AG04450 (cell line): ENCODE measurements around the gene TIMP4. TPM values are rescaled to one million over a fixed set of nuclear protein-coding genes. Genes with fewer than 3 reads are reported as not detected.

ENCODE experiments used
- CTCF ChIA-PET: fragments of 300-600, 350-600 bp; formaldehyde crosslinking; extraction: SDS; loops from one replicate; lab custom pipeline; 2022; ENCODE audit warnings: antibody characterized with exemption, inconsistent platforms; lab: Charles Lee
- POLR2A ChIA-PET: fragments of 350-600 bp; formaldehyde crosslinking; extraction: SDS; loops from one replicate; lab custom pipeline; 2021; ENCODE audit warnings: antibody characterized with exemption, inconsistent platforms; lab: Yijun Ruan, JAX
- DNase-seq: peaks from one replicate; pipeline ENCODE4 v3.0.0-alpha.2; 2011; ENCODE audit warnings: low read depth, low spot score
- H3K27ac ChIP-seq: one replicate; pipeline ENCODE4 v1.5.1; 2012; ENCODE audit warnings: low read depth, low read length, control low read depth
- H3K27me3 ChIP-seq: one replicate; pipeline ENCODE4 v1.6.0; 2012; ENCODE audit warnings: low read length; ENCODE audit not compliant: control insufficient read depth, insufficient read depth
- H3K4me3 ChIP-seq: 2 replicates; pipeline ENCODE4 v1.5.1; 2011; ENCODE audit warnings: mild to moderate bottlenecking, low read depth, low read length, control low read depth
- H3K9me3 ChIP-seq: 2 replicates; pipeline ENCODE4 v1.5.1; 2012; ENCODE audit warnings: low read length; ENCODE audit not compliant: control insufficient read depth, insufficient read depth
- CTCF ChIP-seq: IDR thresholded peaks from 2 replicates; pipeline ENCODE4 v1.5.1; 2011; ENCODE audit warnings: low read depth, low read length, control low read depth, inconsistent platforms
- polyA plus RNA-seq: library from polyadenylated mRNA; depleted of rRNA; stranded (reverse); fragments of >200 nt; gene quantifications from 2 replicates; pipeline ENCODE4 v1.2.3, GENCODE V29; 2011

TIMP4 gene
- polyA plus RNA-seq, 1 experiment, result 3.6 TPM

GRCh38 chr3:12142476-12142875 is 16.2 kb downstream of the TIMP4 start:
- POLR2A ChIA-PET, result no interaction called here
- Histone ChIP-seq H3K27ac (no peak overlapping the region), H3K9me3 (no peaks in the 10 kb centered on the region), H3K27me3 (peaks cover 3% of the 10 kb centered on the region), H3K4me3 (no peak overlapping the region)
- TF ChIP-seq CTCF, result no peak
- no peak for DNase-seq
- CTCF ChIA-PET, result interaction anchor here (1.0 to 12.3 kb wide), 4 partner anchors 7 to 342 kb away, joined by 4 to 306 read pairs (median 28); partner anchors contain the start of gene TSEN2

- ChIA-PET CTCF (interaction anchor here (3.7 to 12.3 kb wide), 2 partner anchors 35 to 338 kb away, joined by 40 to 306 read pairs; no protein-coding TSS in a partner anchor), POLR2A (no interaction called here)
- TF ChIP-seq CTCF, result no peak
- H3K4me3 ChIP-seq, result no peak overlapping the region
- H3K9me3 ChIP-seq, result no peaks in the 10 kb centered on the region
- H3K27ac ChIP-seq, result no peak overlapping the region
- H3K27me3 ChIP-seq, result no peaks in the 10 kb centered on the region
- DNase-seq, result no peak
Measured at GRCh38 chr3:12141350-12141749, 17.4 kb downstream of the TIMP4 start.

- peak; percentile 54 for DNase-seq
- Histone ChIP-seq H3K4me3 (no peak overlapping the region), H3K27ac (no peak overlapping the region), H3K9me3 (no peaks in the 10 kb centered on the region), H3K27me3 (no peaks in the 10 kb centered on the region)
- CTCF ChIA-PET, result interaction anchor here (0.7 to 12.3 kb wide), 15 partner anchors 12 to 753 kb away, joined by 3 to 353 read pairs (median 5); partner anchors contain the start of gene TSEN2
- POLR2A ChIA-PET, result interaction anchor here (0.6 kb wide), 1 partner anchor 305 kb away, joined by 3 read pairs; no protein-coding TSS in a partner anchor
- peak; percentile 85 for TF ChIP-seq CTCF
Measured at GRCh38 chr3:12139111-12139511, 19.6 kb downstream of the TIMP4 start.

GRCh38 chr3:12138044-12138443 is 20.7 kb downstream of the TIMP4 start:
- DNase-seq, result no peak
- peak; percentile 51 for TF ChIP-seq CTCF

GRCh38 chr3:12136371-12136770 is 22.3 kb downstream of the TIMP4 start:
- DNase-seq, result no peak
- ChIA-PET CTCF (interaction anchor here (0.7 to 12.3 kb wide), 7 partner anchors 10 to 348 kb away, joined by 3 to 353 read pairs (median 10); partner anchors contain the start of gene TSEN2), POLR2A (no interaction called here)
- H3K4me3 ChIP-seq, result no peak overlapping the region
- no peak for TF ChIP-seq CTCF
- H3K9me3 ChIP-seq, result no peaks in the 10 kb centered on the region
- no peak overlapping the region for H3K27ac ChIP-seq
- peaks cover 9% of the 10 kb centered on the region for H3K27me3 ChIP-seq

More at GRCh38 chr3:12138044-12138443, 20.7 kb downstream of the TIMP4 start:
- ChIA-PET POLR2A (interaction anchor here (0.6 kb wide), 1 partner anchor 346 kb away, joined by 3 read pairs; the partner anchor contains the start of gene TSEN2), CTCF (interaction anchor here (1.0 to 12.3 kb wide), 10 partner anchors 13 to 754 kb away, joined by 3 to 353 read pairs (median 6); partner anchors contain the start of gene TSEN2)
- no peak overlapping the region for H3K27ac ChIP-seq
- H3K27me3 ChIP-seq, result peaks cover 3% of the 10 kb centered on the region
- no peak overlapping the region for H3K4me3 ChIP-seq
- no peaks in the 10 kb centered on the region for H3K9me3 ChIP-seq
